GM21619 (cell line): Measurements from ENCODE around the gene EVA1B.
A peak's percentile ranks its signal among the peaks of the same experiment; 100 is the strongest.

Source experiments
- ATAC-seq: cut with Tn5 transposase; IDR thresholded peaks from one replicate; pipeline ENCODE4 v1.9.1; 2021; ENCODE audit not compliant: unreplicated experiment

EVA1B gene

GRCh38 chr1:36346741-36347370, 23.4 kb upstream of the EVA1B start:
- ATAC-seq: no peak

GRCh38 chr1:36345353-36345752, 21.9 kb upstream of the EVA1B start:
- ATAC-seq: no peak

GRCh38 chr1:36344395-36344680, 20.9 kb upstream of the EVA1B start:
- no peak for ATAC-seq

GRCh38 chr1:36343651-36344394, 20.4 kb upstream of the EVA1B start:
- no peak for ATAC-seq

GRCh38 chr1:36342426-36343185, 19.2 kb upstream of the EVA1B start:
- no peak for ATAC-seq

GRCh38 chr1:36341626-36342320, 18.3 kb upstream of the EVA1B start:
- ATAC-seq: no peak

- ATAC-seq: no peak
These were observed 16.2 kb upstream of the EVA1B start for GRCh38 chr1:36339615-36340014.

GRCh38 chr1:36339215-36339614, 15.8 kb upstream of the EVA1B start:
- no peak for ATAC-seq

GRCh38 chr1:36337830-36338229, 14.4 kb upstream of the EVA1B start:
- no peak for ATAC-seq

GRCh38 chr1:36330940-36331339, 7.5 kb upstream of the EVA1B start:
- ATAC-seq: no peak

GRCh38 chr1:36329817-36330216, 6.4 kb upstream of the EVA1B start:
- ATAC-seq: no peak

GRCh38 chr1:36328713-36329112, 5.3 kb upstream of the EVA1B start:
- no peak for ATAC-seq

GRCh38 chr1:36328088-36328480, 4.6 kb upstream of the EVA1B start:
- no peak for ATAC-seq

- no peak for ATAC-seq
These were observed 4.1 kb upstream of the EVA1B start for GRCh38 chr1:36327421-36328087.

- no peak for ATAC-seq
These were observed 3.1 kb upstream of the EVA1B start for GRCh38 chr1:36326499-36326898.

- ATAC-seq: no peak
These were observed 883 bp upstream of the EVA1B start for GRCh38 chr1:36324353-36324703.

- peak; percentile 29 for ATAC-seq
These were observed 434 bp downstream of the EVA1B start for GRCh38 chr1:36322786-36323635.

- ATAC-seq: no peak
These were observed 1.2 kb downstream of the EVA1B start for GRCh38 chr1:36322041-36322785.

GRCh38 chr1:36321119-36321951, 2.1 kb downstream of the EVA1B start:
- no peak for ATAC-seq
